ENCODE measurements around the gene KIAA0319L. TPM values are rescaled to one million over a fixed set of nuclear protein-coding genes. Genes with fewer than 3 reads are reported as not detected.

Gene KIAA0319L
- total RNA-seq, 1 experiment from 2014 or later, result 60.0 TPM

DNA sequence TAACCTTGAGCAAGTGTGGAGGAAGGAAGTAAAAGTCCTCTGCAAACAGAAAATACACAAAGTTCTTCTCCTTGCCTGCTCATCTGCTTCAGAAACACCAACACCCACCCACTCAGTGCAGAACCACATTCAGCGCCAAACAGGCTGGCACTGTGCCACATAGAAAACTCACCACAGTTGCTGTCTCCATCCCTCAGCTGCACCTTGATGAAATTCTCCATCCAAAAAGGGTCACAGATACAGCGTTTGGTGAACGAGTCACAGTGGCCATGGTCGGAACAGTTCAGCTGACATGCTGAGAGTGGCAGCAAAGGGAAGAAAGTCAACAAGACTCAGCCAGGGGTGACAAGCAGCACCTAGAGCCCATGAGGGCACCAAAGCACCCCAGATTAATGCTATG lies 114.5 kb downstream of the KIAA0319L start:
- in situ Hi-C loops (cut with HindIII; ENCODE audit: low pct_unique_long_range_greater_than_20kb, low sequenced_read_pairs) (no loop called here), intact Hi-C loops (cut with micrococcal nuclease; ENCODE audit: unreplicated experiment) (no loop called here)
- DNase-seq (ENCODE audit: low read depth, low spot score), result no peak
- Histone ChIP-seq H3K36me3 (ENCODE audit: control insufficient read depth, insufficient read depth, low read length) (peaks cover 2% of the 10 kb centered on the region; the same call in 1 of the 2 replicates), H3K4me1 (ENCODE audit: control insufficient read depth, insufficient read depth, low read length) (no peaks in the 10 kb centered on the region), H3K4me3 (ENCODE audit: low read depth in 2 of 2, low read length in 2 of 2) (no peak overlapping the region), H3K27ac (ENCODE audit: low read length) (no peak overlapping the region), H3K27me3 (ENCODE audit: control insufficient read depth, insufficient read depth, low read length) (no peaks in the 10 kb centered on the region), H3K9me3 (ENCODE audit: control insufficient read depth, insufficient read depth, low read depth, low read length) (no peaks in the 10 kb centered on the region)
- no peak for ATAC-seq
- BruUV-seq (replicated peaks), result no TSS peak
- CTCF ChIA-PET, result no interaction called here
- TF ChIP-seq, protein P1, sequence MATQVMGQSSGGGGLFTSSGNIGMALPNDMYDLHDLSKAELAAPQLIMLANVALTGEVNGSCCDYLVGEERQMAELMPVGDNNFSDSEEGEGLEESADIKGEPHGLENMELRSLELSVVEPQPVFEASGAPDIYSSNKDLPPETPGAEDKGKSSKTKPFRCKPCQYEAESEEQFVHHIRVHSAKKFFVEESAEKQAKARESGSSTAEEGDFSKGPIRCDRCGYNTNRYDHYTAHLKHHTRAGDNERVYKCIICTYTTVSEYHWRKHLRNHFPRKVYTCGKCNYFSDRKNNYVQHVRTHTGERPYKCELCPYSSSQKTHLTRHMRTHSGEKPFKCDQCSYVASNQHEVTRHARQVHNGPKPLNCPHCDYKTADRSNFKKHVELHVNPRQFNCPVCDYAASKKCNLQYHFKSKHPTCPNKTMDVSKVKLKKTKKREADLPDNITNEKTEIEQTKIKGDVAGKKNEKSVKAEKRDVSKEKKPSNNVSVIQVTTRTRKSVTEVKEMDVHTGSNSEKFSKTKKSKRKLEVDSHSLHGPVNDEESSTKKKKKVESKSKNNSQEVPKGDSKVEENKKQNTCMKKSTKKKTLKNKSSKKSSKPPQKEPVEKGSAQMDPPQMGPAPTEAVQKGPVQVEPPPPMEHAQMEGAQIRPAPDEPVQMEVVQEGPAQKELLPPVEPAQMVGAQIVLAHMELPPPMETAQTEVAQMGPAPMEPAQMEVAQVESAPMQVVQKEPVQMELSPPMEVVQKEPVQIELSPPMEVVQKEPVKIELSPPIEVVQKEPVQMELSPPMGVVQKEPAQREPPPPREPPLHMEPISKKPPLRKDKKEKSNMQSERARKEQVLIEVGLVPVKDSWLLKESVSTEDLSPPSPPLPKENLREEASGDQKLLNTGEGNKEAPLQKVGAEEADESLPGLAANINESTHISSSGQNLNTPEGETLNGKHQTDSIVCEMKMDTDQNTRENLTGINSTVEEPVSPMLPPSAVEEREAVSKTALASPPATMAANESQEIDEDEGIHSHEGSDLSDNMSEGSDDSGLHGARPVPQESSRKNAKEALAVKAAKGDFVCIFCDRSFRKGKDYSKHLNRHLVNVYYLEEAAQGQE (IDR thresholded peaks at IDR 0.05; ENCODE audit: insufficient read depth in 1 of 2, low read depth in 2 of 2, low read length in 1 of 2), result no peak
- TF ChIP-seq, protein P2, sequence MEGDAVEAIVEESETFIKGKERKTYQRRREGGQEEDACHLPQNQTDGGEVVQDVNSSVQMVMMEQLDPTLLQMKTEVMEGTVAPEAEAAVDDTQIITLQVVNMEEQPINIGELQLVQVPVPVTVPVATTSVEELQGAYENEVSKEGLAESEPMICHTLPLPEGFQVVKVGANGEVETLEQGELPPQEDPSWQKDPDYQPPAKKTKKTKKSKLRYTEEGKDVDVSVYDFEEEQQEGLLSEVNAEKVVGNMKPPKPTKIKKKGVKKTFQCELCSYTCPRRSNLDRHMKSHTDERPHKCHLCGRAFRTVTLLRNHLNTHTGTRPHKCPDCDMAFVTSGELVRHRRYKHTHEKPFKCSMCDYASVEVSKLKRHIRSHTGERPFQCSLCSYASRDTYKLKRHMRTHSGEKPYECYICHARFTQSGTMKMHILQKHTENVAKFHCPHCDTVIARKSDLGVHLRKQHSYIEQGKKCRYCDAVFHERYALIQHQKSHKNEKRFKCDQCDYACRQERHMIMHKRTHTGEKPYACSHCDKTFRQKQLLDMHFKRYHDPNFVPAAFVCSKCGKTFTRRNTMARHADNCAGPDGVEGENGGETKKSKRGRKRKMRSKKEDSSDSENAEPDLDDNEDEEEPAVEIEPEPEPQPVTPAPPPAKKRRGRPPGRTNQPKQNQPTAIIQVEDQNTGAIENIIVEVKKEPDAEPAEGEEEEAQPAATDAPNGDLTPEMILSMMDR (IDR thresholded peaks at IDR 0.05), result no peak
- no peak for TF ChIP-seq TCF7L2 (IDR thresholded peaks at IDR 0.05; ENCODE audit: low read depth, low read length)
- TF ChIP-seq SIN3A (IDR thresholded peaks at IDR 0.05; ENCODE audit: borderline replicate concordance, insufficient read depth, low read depth, low read length), result no peak
- TF ChIP-seq POLR2AphosphoS5 (IDR thresholded peaks at IDR 0.05; ENCODE audit: low read depth, low read length), result no peak
- POLR2A ChIA-PET, result no interaction called here

DNA sequence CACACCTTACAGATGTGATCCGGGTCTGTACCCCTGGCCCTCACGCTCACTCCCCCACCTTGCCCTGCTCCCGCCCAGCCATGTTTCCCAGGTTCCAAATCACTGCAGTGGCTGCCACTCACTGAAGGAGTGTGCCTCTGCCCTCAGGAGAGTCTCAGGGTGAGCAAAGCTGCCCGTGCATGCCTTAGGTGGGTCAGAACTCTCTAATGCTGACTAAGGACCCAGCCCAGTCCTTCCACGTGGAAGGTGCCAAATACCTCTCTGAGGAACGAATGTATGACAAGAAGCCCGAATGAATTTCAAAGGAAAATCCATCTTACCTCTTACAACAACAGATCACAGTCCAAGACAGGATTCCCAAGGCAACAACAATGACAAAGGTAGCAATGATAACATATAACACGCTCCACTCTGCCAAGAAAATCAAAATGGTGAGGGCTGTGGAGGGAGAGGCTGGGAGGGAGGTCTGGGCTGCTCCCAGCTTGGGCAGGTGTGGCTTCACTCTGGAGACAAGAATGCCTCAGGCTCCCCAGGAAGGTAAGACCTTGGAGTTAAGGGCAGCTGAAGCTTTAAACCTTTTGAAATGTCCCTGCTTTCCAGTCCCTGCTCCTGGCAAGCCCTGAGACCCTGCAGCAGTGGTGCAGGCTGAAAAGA lies 115.2 kb downstream of the KIAA0319L start:
- TF ChIP-seq, protein P1 (IDR thresholded peaks at IDR 0.05; ENCODE audit: insufficient read depth in 1 of 2, low read depth in 2 of 2, low read length in 1 of 2), result no peak
- TF ChIP-seq, protein P2 (IDR thresholded peaks at IDR 0.05), result no peak
- no peak for TF ChIP-seq SIN3A (IDR thresholded peaks at IDR 0.05; ENCODE audit: borderline replicate concordance, insufficient read depth, low read depth, low read length)
- TF ChIP-seq TCF7L2 (IDR thresholded peaks at IDR 0.05; ENCODE audit: low read depth, low read length), result no peak
- no peak for TF ChIP-seq POLR2AphosphoS5 (IDR thresholded peaks at IDR 0.05; ENCODE audit: low read depth, low read length)

More for the DNA sequence above, 115.2 kb downstream of the KIAA0319L start:
- ChIA-PET POLR2A (no interaction called here), CTCF (no interaction called here)
- Histone ChIP-seq H3K4me1 (ENCODE audit: control insufficient read depth, insufficient read depth, low read length) (no peaks in the 10 kb centered on the region), H3K36me3 (ENCODE audit: control insufficient read depth, insufficient read depth, low read length) (peaks cover 2% of the 10 kb centered on the region; the same call in 1 of the 2 replicates), H3K4me3 (ENCODE audit: low read depth in 2 of 2, low read length in 2 of 2) (no peak overlapping the region), H3K27ac (ENCODE audit: low read length) (no peak overlapping the region), H3K9me3 (ENCODE audit: control insufficient read depth, insufficient read depth, low read depth, low read length) (no peaks in the 10 kb centered on the region), H3K27me3 (ENCODE audit: control insufficient read depth, insufficient read depth, low read length) (no peaks in the 10 kb centered on the region)
- DNase-seq (ENCODE audit: low read depth, low spot score), result no peak
- in situ Hi-C loops (cut with HindIII; ENCODE audit: low pct_unique_long_range_greater_than_20kb, low sequenced_read_pairs), result no loop called here
- intact Hi-C loops (cut with micrococcal nuclease; ENCODE audit: unreplicated experiment), result no loop called here
- BruUV-seq (replicated peaks), result no TSS peak
- no peak for ATAC-seq

Data from Panc1 (cell line).